Osteoblast (primary cell): ENCODE measurements around the gene CDCA4. TPM values are rescaled to one million over a fixed set of nuclear protein-coding genes. Genes with fewer than 3 reads are reported as not detected.

Experiments used
- DNase-seq: peaks from one replicate; pipeline ENCODE4 v3.0.0; 2011; ENCODE audit warnings: low spot score, mixed read lengths; ENCODE audit not compliant: insufficient read length; ENCODE audit errors: missing footprints
- H2AFZ ChIP-seq: 2 replicates; pipeline ENCODE4 v1.6.0; 2011; ENCODE audit warnings: mild to moderate bottlenecking, low read length
- H3K27ac ChIP-seq: 2 replicates; pipeline ENCODE4 v1.5.1; 2011; ENCODE audit warnings: mild to moderate bottlenecking, low read depth, low read length, moderate library complexity
- H3K27me3 ChIP-seq: 2 replicates; pipeline ENCODE4 v1.6.0; 2012; ENCODE audit warnings: mild to moderate bottlenecking, control low read depth, inconsistent platforms, low read length, moderate library complexity; ENCODE audit not compliant: insufficient read depth
- H3K36me3 ChIP-seq: 2 replicates; pipeline ENCODE4 v1.5.1; 2011; ENCODE audit warnings: mild to moderate bottlenecking, low read length, control low read depth, moderate library complexity; ENCODE audit not compliant: insufficient read depth
- H3K4me1 ChIP-seq: 2 replicates; pipeline ENCODE4 v1.5.1; 2011; ENCODE audit warnings: mild to moderate bottlenecking, low read length, control low read depth, moderate library complexity; ENCODE audit not compliant: insufficient read depth
- H3K4me2 ChIP-seq: 2 replicates; pipeline ENCODE4 v1.6.0; 2011; ENCODE audit warnings: mild to moderate bottlenecking, low read length; ENCODE audit not compliant: insufficient read depth
- H3K4me3 ChIP-seq: fragments of 200-600 bp; sonication (generic); 3 replicates; pipeline ENCODE4 v1.5.1; 2012; ENCODE audit warnings: mild to moderate bottlenecking, low read length, inconsistent platforms; ENCODE audit not compliant: insufficient read depth
- H3K79me2 ChIP-seq: 2 replicates; pipeline ENCODE4 v1.6.0; 2012; ENCODE audit warnings: mild to moderate bottlenecking, low read length, control low read depth, inconsistent platforms; ENCODE audit not compliant: insufficient read depth
- H3K9me3 ChIP-seq: 2 replicates; pipeline ENCODE4 v1.5.1; 2011; ENCODE audit warnings: low read depth, low read length, control low read depth
- H4K20me1 ChIP-seq: 2 replicates; pipeline ENCODE4 v1.6.0; 2012; ENCODE audit warnings: mild to moderate bottlenecking, low read length, control low read depth; ENCODE audit not compliant: insufficient read depth
- total RNA-seq: library from RNA; depleted of rRNA; stranded (reverse); fragments of >200 nt; gene quantifications from 2 replicates; pipeline ENCODE4 v1.2.3, GENCODE V29; 2012
- TF ChIP-seq, protein P1 (sequence below): IDR thresholded peaks from 2 replicates; pipeline ENCODE4 v1.5.1; 2011; ENCODE audit warnings: mild to moderate bottlenecking, low read depth, low read length, moderate library complexity; ENCODE audit errors: extremely low read depth

The CDCA4 gene
- total RNA-seq, 1 donor: 13.8 TPM

DNA sequence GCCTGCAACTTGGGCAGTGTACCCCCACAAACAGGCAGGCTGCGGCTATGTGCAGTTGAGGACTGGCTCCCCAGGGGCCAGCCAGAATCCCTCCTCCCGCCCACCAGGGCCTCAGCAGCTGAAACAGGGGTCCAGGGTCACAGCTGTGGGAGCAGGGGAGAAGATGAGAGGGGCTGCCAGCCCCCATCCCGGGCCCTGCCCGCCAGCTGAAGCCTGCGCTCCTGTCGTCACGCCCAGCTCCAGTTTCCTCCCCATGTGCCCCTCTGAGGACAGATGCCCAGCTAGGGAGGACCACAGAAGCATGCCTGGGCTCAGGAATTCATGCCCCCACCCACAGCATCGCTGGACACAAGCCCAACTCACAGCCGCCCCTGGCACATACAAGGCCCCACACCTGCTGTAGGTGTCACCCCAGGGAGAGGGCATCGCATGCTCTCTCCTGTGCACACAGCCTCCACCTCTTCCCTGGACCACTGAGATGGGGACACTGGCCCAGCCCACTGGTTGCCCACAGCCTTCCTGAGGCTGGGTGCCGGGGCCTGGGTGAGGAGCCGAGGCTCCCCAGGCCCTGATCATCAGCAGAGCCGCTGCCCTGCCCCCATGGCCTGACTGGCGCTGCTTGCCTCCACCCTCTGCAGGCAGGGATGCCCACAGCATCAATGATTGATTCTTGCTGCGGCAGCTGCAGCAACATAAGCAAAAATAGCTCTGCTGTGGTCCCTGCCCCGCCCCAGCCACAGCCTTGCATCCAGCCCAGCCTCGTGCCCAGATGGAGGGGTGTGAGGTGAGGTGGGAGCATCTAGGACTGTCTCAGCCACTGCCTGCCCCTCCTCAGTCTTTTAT lies 39.0 kb downstream of the CDCA4 start:
- Histone ChIP-seq H4K20me1 (no peaks in the 10 kb centered on the region), H3K4me1 (peaks cover 11% of the 10 kb centered on the region), H3K79me2 (peaks cover 9% of the 10 kb centered on the region), H3K9me3 (no peaks in the 10 kb centered on the region), H3K27ac (no peak overlapping the region), H3K27me3 (no peaks in the 10 kb centered on the region), H3K4me3 (no peak overlapping the region), H3K4me2 (no peak overlapping the region), H3K36me3 (no peaks in the 10 kb centered on the region), H2AFZ (no peak overlapping the region)
- TF ChIP-seq, protein P1, sequence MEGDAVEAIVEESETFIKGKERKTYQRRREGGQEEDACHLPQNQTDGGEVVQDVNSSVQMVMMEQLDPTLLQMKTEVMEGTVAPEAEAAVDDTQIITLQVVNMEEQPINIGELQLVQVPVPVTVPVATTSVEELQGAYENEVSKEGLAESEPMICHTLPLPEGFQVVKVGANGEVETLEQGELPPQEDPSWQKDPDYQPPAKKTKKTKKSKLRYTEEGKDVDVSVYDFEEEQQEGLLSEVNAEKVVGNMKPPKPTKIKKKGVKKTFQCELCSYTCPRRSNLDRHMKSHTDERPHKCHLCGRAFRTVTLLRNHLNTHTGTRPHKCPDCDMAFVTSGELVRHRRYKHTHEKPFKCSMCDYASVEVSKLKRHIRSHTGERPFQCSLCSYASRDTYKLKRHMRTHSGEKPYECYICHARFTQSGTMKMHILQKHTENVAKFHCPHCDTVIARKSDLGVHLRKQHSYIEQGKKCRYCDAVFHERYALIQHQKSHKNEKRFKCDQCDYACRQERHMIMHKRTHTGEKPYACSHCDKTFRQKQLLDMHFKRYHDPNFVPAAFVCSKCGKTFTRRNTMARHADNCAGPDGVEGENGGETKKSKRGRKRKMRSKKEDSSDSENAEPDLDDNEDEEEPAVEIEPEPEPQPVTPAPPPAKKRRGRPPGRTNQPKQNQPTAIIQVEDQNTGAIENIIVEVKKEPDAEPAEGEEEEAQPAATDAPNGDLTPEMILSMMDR: no peak
- DNase-seq: peak; percentile 82

DNA sequence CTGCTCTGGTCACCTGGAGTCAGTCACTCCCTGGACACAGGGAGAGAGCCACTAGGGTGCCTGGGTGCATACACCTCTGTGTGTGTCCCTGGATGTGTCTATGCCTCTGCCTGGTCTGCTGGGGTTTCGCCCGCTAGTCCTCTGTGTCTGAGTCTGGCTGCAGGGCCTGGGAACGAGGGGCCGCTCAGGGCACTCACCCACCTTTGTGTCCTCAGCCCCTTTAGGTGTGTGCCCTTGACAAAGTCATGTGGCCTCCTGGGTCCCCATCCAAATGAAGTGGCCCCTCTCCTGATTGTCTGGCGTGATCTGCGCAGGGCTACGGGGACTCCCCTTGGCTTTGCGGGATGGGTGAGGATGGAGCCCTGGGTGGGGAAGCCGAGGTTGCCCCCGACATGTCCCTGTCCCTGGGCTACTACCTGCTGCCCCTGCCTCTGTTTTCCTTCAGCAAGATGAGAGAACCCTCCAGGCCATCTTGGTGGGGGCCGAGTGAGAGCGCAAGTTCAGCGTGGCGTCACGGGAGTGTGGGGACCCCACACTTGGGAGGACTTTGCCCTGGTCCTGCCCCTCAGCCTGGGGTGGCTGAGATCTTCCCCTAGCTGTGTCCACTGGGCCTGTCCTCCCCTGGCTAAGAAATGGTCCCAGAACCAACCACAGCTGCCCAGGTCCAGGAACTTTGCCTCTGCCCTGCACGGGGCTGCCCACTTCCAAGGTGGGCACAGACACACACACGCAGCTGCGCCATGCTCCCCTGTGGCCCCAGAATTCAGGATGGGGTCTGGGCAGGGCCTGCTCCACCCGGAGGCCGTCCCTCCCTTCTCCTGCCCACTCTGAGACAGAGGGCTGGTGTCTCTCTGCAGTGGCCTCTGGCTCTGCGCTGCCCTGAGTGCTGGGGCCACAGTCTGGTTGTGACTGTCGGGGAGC lies 40.0 kb downstream of the CDCA4 start:
- DNase-seq: peak; percentile 77
- H3K9me3 ChIP-seq: no peaks in the 10 kb centered on the region
- no peak overlapping the region for H3K4me2 ChIP-seq
- H3K27ac ChIP-seq: no peak overlapping the region
- no peaks in the 10 kb centered on the region for H3K27me3 ChIP-seq
- peaks cover 4% of the 10 kb centered on the region for H3K4me1 ChIP-seq
- no peaks in the 10 kb centered on the region for H3K79me2 ChIP-seq
- no peaks in the 10 kb centered on the region for H3K36me3 ChIP-seq
- no peak overlapping the region for H3K4me3 ChIP-seq
- TF ChIP-seq, protein P1: no peak
- H2AFZ ChIP-seq: no peak overlapping the region
- H4K20me1 ChIP-seq: no peaks in the 10 kb centered on the region

DNA sequence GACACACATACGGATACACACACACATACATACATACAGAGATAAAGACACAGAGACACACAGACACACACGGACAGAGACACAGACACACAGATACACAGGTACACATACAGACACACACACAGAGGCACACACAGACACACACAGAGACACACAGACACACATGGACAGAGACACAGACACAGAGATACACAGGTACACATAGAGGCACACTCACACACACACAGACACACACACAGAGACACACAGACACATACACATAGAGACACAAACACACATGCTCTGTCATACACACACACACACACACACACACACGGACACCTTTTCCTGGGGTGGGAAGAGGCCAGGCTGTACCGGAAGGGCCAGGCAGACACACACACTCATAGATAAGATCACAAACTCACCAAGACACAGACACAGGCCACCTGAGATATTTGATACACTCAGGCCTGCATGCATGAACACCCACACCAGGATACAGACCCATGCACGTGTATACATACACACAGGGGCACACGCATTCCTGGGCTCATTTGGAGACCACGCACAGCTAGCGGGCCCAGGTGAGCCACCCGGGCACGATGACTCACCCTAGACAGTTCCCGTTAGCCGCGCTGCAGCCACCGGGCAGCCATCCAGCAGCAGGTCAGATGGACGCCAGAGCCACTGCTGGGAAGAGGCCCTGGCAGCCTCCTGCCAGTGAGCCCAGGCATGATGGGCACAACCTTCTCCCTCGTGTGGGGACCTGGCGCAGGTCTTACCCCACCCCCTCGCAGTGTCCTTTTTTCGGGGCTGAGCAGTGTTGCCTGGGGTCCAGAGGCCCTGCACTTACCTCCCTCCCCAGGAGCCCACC lies 40.9 kb downstream of the CDCA4 start:
- Histone ChIP-seq H3K36me3 (no peaks in the 10 kb centered on the region), H3K4me2 (no peak overlapping the region), H3K4me3 (no peak overlapping the region), H3K9me3 (no peaks in the 10 kb centered on the region), H3K79me2 (no peaks in the 10 kb centered on the region), H3K27me3 (no peaks in the 10 kb centered on the region), H2AFZ (no peak overlapping the region), H3K4me1 (peaks cover 4% of the 10 kb centered on the region), H4K20me1 (no peaks in the 10 kb centered on the region), H3K27ac (no peak overlapping the region)
- DNase-seq: peak; percentile 79
- TF ChIP-seq, protein P1: no peak
